WERI-Rb-1 (cell line): ENCODE data around the gene TMEM190.

Experiments used
- DNase-seq: peaks from one replicate; pipeline ENCODE4 v3.0.0-alpha.2; 2020
- H3K27ac ChIP-seq: fragments of 250-450 bp; sonication (Bioruptor Pico); 2 replicates; pipeline ENCODE4 v1.5.1; 2020; ENCODE audit warnings: mild to moderate bottlenecking, moderate library complexity
- H3K27me3 ChIP-seq: fragments of 250-450 bp; sonication (Bioruptor Pico); 2 replicates; pipeline ENCODE4 v1.5.1; 2021; ENCODE audit warnings: mild to moderate bottlenecking, low read depth, moderate library complexity; ENCODE audit not compliant: insufficient read depth, severe bottlenecking
- H3K36me3 ChIP-seq: fragments of 250-450 bp; sonication (Bioruptor Pico); 2 replicates; pipeline ENCODE4 v1.5.1; 2020; ENCODE audit warnings: mild to moderate bottlenecking, moderate library complexity
- H3K4me3 ChIP-seq: 2 replicates; pipeline ENCODE4 v1.5.1; 2011; ENCODE audit warnings: low read depth, mild to moderate bottlenecking, control low read depth, low read length
- H3K9me3 ChIP-seq: fragments of 250-450 bp; sonication (Bioruptor Pico); 2 replicates; pipeline ENCODE4 v1.5.1; 2021; ENCODE audit warnings: mild to moderate bottlenecking, moderate library complexity; ENCODE audit not compliant: severe bottlenecking
- TF ChIP-seq, protein P1 (sequence below): IDR thresholded peaks from 2 replicates; pipeline ENCODE4 v1.5.1; 2011; ENCODE audit warnings: low read depth, mild to moderate bottlenecking, control low read depth, inconsistent platforms, low read length

Gene TMEM190

DNA sequence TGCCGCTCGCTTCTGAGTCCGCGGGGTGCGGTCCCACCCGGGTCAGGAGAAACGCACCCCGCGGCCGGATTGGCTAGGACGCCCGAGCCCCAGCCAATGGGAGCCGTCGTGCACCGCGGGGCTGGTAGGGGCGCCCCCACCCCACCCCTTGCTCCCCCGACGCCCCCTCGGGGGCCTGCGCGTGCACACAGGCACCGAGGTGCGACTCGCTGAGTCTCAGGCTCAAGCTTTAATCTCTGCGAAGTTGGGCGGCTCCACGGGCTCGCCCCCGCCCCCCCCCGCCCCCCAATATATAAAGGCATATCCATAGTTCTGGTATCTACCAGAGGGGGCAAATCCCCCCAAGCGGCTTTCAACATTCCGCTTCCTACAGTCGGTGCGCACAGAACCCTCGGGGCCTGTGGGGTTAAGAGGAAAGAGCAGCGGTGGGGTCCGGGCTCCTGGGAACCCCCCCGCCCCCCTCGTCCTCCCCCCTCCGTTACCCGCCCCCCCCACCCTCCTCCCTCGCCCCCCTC is 21.9 kb upstream of the TMEM190 start, which contains the start of gene COX6B2:
TSS of gene COX6B2 (minus strand) at position 22 of the 515 bp plus-strand sequence. CDS start 198 bp downstream, outside the sequence.
- Histone ChIP-seq H3K9me3 (no peaks in the 10 kb centered on the region), H3K27me3 (no peaks in the 10 kb centered on the region), H3K4me3 (peak within 1 kb of the TSS; percentile 54), H3K27ac (peak within 1 kb of the TSS; percentile 42), H3K36me3 (peaks cover 3% of the 10 kb centered on the region; the same call in 1 of the 2 replicates)
- TF ChIP-seq, protein P1, sequence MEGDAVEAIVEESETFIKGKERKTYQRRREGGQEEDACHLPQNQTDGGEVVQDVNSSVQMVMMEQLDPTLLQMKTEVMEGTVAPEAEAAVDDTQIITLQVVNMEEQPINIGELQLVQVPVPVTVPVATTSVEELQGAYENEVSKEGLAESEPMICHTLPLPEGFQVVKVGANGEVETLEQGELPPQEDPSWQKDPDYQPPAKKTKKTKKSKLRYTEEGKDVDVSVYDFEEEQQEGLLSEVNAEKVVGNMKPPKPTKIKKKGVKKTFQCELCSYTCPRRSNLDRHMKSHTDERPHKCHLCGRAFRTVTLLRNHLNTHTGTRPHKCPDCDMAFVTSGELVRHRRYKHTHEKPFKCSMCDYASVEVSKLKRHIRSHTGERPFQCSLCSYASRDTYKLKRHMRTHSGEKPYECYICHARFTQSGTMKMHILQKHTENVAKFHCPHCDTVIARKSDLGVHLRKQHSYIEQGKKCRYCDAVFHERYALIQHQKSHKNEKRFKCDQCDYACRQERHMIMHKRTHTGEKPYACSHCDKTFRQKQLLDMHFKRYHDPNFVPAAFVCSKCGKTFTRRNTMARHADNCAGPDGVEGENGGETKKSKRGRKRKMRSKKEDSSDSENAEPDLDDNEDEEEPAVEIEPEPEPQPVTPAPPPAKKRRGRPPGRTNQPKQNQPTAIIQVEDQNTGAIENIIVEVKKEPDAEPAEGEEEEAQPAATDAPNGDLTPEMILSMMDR = no peak
- DNase-seq = no peak

DNA sequence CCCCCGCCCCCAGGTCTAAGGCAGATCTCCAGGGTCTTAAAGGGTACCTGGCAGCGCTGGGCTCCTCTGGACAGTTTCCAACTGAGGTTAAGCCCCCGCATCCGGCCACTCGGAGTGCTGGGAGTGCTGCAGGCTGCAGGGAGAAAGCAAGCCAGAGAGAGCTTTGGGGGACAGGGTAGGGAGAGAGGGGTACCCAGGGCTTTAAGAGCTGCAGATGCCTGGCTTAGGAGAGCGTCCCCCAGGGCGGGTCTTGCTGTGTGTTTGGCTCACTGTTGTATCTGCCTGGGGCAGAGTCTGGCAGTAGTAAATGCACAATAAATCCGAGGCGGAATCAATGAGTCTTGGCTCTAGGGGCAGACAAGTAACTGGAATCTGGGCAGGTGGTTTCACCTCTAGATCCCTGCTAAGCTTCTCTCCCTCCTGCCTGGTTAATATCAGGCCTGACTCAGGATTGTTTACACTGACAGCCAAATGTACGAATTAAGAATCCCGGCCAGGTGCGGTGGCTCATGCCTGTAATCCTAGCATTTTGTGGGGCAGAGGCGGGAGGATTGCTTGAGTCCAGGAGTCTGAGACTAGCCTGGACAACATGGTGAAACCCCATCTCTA is 21.3 kb upstream of the TMEM190 start:
- DNase-seq = peak; percentile 71
- no peak overlapping the region for H3K4me3 ChIP-seq
- peak overlapping the region; percentile 42 for H3K27ac ChIP-seq
- TF ChIP-seq, protein P1 = no peak
- peaks cover under 1% of the 10 kb centered on the region; the same call in 1 of the 2 replicates for H3K36me3 ChIP-seq
- no peaks in the 10 kb centered on the region for H3K27me3 ChIP-seq
- no peaks in the 10 kb centered on the region for H3K9me3 ChIP-seq

DNA sequence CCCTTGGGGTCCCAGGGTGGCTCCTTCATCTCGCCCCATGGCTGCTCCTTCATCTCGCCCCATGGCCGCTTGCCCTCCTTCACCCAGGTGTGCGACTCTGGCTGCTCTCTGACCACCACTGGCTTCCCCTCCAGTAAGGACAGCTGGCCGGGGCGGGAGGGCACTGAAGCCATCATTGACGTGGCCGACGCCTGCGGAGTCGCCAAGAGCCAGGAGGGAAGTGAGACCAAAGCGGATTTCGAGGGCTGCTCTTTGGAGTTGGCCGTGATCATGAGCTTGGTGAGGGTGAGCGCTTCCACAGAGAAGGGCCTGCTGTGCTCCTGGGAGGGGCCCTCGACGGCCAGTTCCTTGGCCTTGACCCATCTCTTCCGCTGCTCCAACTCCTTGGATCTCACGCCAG is 18.1 kb upstream of the TMEM190 start:
- TF ChIP-seq, protein P1 = no peak
- DNase-seq = no peak

DNA sequence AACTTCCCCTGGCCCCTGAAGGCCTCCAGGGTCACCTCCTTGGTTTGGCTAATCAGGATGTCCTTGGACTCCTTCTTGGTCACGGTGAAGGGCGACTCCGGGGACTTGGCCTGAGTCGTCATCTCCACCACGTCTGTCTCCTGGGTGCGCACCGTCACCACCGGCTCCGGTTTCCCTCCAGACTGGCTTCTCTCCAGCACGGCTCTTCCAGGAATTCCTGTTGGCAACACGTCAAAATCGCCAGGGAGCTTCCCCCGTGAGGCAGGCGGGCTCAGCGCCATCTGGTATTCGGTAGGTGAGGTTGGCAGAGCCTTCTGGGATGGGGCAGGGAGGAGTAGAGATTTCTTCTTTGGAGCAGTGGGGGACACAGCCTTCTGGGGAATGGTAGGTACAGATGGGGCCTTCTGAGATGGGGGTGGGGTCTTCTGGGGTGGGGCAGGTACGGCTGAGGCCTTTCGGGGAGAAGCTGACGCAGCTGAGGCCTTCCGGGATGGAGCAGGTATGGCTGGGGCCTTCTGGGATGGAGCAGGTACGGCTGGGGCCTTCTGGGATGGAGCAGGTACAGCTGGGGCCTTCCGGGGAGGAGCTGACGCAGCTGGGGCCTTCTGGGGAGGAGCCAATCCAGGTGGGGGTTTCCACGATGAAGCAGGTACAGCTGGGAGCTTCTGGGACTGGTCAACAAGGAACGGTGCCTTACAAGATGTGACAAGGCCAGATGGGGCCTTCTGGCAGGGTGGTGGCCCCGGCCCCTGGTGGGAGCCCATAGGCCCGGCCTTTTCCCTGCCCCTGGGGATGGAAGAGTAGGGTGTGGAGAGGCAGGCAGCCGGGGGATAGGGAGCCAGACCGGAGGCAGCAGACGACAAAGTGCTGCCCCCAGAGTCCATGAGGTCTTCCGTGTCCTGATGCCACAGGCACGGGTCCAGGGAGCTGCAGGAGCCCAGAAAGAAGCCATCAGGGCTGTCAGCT is 17.4 kb upstream of the TMEM190 start:
- TF ChIP-seq, protein P1 = no peak
- no peak overlapping the region for H3K27ac ChIP-seq

More for the DNA sequence above, 18.1 kb upstream of the TMEM190 start:
- Histone ChIP-seq H3K9me3 (no peaks in the 10 kb centered on the region), H3K27ac (no peak overlapping the region), H3K36me3 (no peaks in the 10 kb centered on the region), H3K27me3 (no peaks in the 10 kb centered on the region), H3K4me3 (no peak overlapping the region)

DNA sequence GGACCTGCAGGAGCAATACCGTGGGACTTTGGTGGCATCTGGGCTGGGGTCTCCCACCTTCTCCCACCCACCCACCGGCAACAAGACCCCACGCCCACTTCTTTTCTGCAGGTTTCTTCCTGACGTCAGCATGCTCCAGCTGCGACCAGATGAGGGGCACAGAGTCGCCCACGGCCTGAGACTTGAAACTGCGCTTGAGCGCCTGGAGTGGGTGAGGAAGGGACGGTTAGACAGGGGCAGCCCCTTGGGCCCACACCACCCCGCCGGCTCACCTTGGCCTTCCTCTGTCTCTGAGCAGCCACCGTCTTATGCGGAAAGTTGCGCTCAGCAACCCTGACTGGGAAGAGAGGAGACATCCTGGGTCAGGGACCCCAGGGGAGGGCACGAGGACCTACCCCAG is 15.7 kb upstream of the TMEM190 start:
- Histone ChIP-seq H3K4me3 (no peak overlapping the region), H3K36me3 (no peaks in the 10 kb centered on the region), H3K9me3 (no peaks in the 10 kb centered on the region), H3K27ac (no peak overlapping the region), H3K27me3 (no peaks in the 10 kb centered on the region)
- TF ChIP-seq, protein P1 = no peak
- no peak for DNase-seq

More for the DNA sequence above, 17.4 kb upstream of the TMEM190 start:
- Histone ChIP-seq H3K9me3 (no peaks in the 10 kb centered on the region), H3K36me3 (no peaks in the 10 kb centered on the region), H3K4me3 (no peak overlapping the region), H3K27me3 (no peaks in the 10 kb centered on the region)
- DNase-seq = no peak
